Measurements from ENCODE around the gene GLS2.

DNA sequence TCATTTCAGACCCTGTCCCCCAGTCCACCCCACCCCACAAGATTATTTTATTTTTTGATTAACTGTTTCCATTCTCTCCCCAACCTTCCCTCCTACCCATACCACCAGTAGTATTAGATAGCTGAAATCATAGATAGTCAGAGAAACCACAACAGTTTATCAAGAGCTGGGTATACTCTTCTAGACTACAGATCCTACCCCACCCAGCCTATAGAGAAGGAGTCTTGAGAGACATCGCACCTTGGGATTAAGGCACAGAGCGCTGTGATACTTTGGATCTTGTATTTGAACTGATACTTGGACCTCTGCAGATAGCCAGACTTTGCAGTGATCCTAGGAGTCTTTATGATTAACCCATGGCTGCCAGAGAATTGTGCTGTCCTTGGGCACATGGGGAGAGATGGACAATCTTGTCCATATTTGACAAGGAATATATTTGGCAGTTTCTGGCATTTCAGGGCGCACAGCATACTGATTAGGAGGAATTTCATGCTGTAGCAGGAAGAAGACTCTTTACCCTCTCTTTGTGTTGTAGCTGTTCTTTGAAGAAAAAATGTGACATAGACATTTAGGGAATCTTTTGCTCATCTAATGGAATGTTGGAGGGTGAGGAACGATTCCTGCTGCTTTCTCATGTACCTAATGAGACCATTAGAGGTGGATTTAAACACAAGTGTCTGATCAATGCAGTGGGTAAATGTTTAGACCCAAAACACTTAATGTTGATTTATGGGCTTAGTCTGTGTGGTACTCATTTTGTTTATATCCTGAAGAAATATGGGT, 34.6 kb upstream of the GLS2 start:
- TF ChIP-seq, protein P1, sequence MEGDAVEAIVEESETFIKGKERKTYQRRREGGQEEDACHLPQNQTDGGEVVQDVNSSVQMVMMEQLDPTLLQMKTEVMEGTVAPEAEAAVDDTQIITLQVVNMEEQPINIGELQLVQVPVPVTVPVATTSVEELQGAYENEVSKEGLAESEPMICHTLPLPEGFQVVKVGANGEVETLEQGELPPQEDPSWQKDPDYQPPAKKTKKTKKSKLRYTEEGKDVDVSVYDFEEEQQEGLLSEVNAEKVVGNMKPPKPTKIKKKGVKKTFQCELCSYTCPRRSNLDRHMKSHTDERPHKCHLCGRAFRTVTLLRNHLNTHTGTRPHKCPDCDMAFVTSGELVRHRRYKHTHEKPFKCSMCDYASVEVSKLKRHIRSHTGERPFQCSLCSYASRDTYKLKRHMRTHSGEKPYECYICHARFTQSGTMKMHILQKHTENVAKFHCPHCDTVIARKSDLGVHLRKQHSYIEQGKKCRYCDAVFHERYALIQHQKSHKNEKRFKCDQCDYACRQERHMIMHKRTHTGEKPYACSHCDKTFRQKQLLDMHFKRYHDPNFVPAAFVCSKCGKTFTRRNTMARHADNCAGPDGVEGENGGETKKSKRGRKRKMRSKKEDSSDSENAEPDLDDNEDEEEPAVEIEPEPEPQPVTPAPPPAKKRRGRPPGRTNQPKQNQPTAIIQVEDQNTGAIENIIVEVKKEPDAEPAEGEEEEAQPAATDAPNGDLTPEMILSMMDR (IDR thresholded peaks at IDR 0.05), result no peak
- TF ChIP-seq POLR2A (IDR thresholded peaks at IDR 0.05), result no peak
- TF ChIP-seq POLR2AphosphoS5 (IDR thresholded peaks at IDR 0.05), result no peak
